ENCODE data around the gene HDAC4. TPM values are rescaled to one million over a fixed set of nuclear protein-coding genes. Genes with fewer than 3 reads are reported as not detected.

HDAC4 gene
- total and polyA plus RNA-seq, 2 donors (not counting 1 experiment from before 2014, with no cell fraction given): 13.5 to 46.0 TPM

GRCh38 chr2:239012228-239012627 lies 388.6 kb downstream of the HDAC4 start:
- Histone ChIP-seq H3K27me3 (replicated peaks in 1 of 4; ENCODE audit: control extremely low read depth in 1 of 4, control insufficient read depth in 3 of 4, insufficient read depth in 4 of 4, low read length in 3 of 4) (no peaks in the 10 kb centered on the region), H3K4me1 (ENCODE audit: control insufficient read depth in 2 of 2, insufficient read depth in 2 of 2, low read length in 2 of 2) (no peaks in the 10 kb centered on the region), H3K4me2 (replicated peaks; ENCODE audit: low read depth, low read length, poor library complexity, severe bottlenecking) (no peak overlapping the region), H3K27ac (ENCODE audit: low read length in 2 of 2) (no peak overlapping the region), H3K79me2 (ENCODE audit: control insufficient read depth, insufficient read depth, low read length) (no peaks in the 10 kb centered on the region), H3K9me3 (ENCODE audit: control extremely low read depth in 1 of 3, control insufficient read depth in 2 of 3, insufficient read depth in 1 of 3, low read length in 2 of 3) (no peaks in the 10 kb centered on the region), H3K36me3 (replicated peaks in 1 of 2; ENCODE audit: control extremely low read depth in 1 of 2, control insufficient read depth in 1 of 2, extremely low read depth in 1 of 2, insufficient read depth in 2 of 2, low read length in 1 of 2) (no peaks in the 10 kb centered on the region), H3K4me3 (ENCODE audit: control extremely low read depth in 1 of 5, extremely low read depth in 1 of 5, insufficient read depth in 1 of 5, low read depth in 2 of 5, low read length in 4 of 5) (no peak overlapping the region), H3K9ac (ENCODE audit: low read length) (no peak overlapping the region), H2AFZ (ENCODE audit: insufficient read depth, low read depth, low read length, poor library complexity, severe bottlenecking) (no peak overlapping the region), H4K20me1 (ENCODE audit: control insufficient read depth, insufficient read depth, low read length, poor library complexity, severe bottlenecking) (no peaks in the 10 kb centered on the region)
- ATAC-seq (ENCODE audit: low read depth) (no peak), DNase-seq (no peak)
- ChIA-PET POLR2A (no interaction called here), CTCF (no interaction called here)
- Mint-ChIP-seq H3K4me1 (no peaks in the 10 kb centered on the region), H3K27me3 (peaks cover 19% of the 10 kb centered on the region), H3K4me3 (no peak overlapping the region), H3K27ac (no peak overlapping the region), H3K9me3 (ENCODE audit: insufficient read depth) (no peaks in the 10 kb centered on the region)
- no peak for TF ChIP-seq EZH2 (IDR thresholded peaks at IDR 0.05; ENCODE audit: borderline replicate concordance, insufficient read depth, low read depth, low read length, poor library complexity, severe bottlenecking)
- TF ChIP-seq, protein P1, sequence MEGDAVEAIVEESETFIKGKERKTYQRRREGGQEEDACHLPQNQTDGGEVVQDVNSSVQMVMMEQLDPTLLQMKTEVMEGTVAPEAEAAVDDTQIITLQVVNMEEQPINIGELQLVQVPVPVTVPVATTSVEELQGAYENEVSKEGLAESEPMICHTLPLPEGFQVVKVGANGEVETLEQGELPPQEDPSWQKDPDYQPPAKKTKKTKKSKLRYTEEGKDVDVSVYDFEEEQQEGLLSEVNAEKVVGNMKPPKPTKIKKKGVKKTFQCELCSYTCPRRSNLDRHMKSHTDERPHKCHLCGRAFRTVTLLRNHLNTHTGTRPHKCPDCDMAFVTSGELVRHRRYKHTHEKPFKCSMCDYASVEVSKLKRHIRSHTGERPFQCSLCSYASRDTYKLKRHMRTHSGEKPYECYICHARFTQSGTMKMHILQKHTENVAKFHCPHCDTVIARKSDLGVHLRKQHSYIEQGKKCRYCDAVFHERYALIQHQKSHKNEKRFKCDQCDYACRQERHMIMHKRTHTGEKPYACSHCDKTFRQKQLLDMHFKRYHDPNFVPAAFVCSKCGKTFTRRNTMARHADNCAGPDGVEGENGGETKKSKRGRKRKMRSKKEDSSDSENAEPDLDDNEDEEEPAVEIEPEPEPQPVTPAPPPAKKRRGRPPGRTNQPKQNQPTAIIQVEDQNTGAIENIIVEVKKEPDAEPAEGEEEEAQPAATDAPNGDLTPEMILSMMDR (IDR thresholded peaks at IDR 0.05): no peak
- intact Hi-C loops (cut with micrococcal nuclease): no loop called here
- WGBS (ENCODE audit: insufficient coverage): 60% methylated on average over 9 of the region's 9 CpGs

DNA sequence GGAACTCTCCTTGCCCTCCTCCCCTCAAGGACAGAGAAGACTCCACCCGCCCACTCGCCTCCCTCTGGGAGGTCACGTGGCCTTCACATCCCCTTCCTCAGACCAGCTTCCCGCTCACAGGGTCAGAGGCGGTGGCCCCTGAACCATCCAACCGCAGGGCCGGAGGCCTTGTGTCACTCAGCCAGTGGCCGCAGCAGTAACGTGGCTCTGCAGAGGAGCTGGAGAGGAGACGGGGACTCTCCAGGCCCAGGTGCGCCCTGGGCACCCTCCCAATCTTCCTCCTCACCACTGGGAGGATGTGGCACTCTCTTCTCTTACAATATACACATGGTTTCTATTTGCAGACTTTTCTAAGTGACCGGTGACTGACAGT lies 391.2 kb downstream of the HDAC4 start:
- Mint-ChIP-seq H3K4me1 (no peaks in the 10 kb centered on the region), H3K27me3 (peaks cover 18% of the 10 kb centered on the region), H3K4me3 (no peak overlapping the region), H3K9me3 (ENCODE audit: insufficient read depth) (peaks cover 2% of the 10 kb centered on the region), H3K27ac (no peak overlapping the region)
- ATAC-seq (ENCODE audit: low read depth): no peak
- Histone ChIP-seq H3K9ac (ENCODE audit: low read length) (no peak overlapping the region), H3K4me3 (ENCODE audit: control extremely low read depth in 1 of 5, extremely low read depth in 1 of 5, insufficient read depth in 1 of 5, low read depth in 2 of 5, low read length in 4 of 5) (no peak overlapping the region), H2AFZ (ENCODE audit: insufficient read depth, low read depth, low read length, poor library complexity, severe bottlenecking) (no peak overlapping the region), H3K79me2 (ENCODE audit: control insufficient read depth, insufficient read depth, low read length) (no peaks in the 10 kb centered on the region), H3K27me3 (replicated peaks in 1 of 4; ENCODE audit: control extremely low read depth in 1 of 4, control insufficient read depth in 3 of 4, insufficient read depth in 4 of 4, low read length in 3 of 4) (peaks cover 0 to 3% (median 0%) of the 10 kb centered on the region in 4 experiments), H3K4me1 (ENCODE audit: control insufficient read depth in 2 of 2, insufficient read depth in 2 of 2, low read length in 2 of 2) (no peaks in the 10 kb centered on the region), H4K20me1 (ENCODE audit: control insufficient read depth, insufficient read depth, low read length, poor library complexity, severe bottlenecking) (no peaks in the 10 kb centered on the region), H3K36me3 (replicated peaks in 1 of 2; ENCODE audit: control extremely low read depth in 1 of 2, control insufficient read depth in 1 of 2, extremely low read depth in 1 of 2, insufficient read depth in 2 of 2, low read length in 1 of 2) (no peaks in the 10 kb centered on the region), H3K9me3 (ENCODE audit: control extremely low read depth in 1 of 3, control insufficient read depth in 2 of 3, insufficient read depth in 1 of 3, low read length in 2 of 3) (no peaks in the 10 kb centered on the region), H3K27ac (ENCODE audit: low read length in 2 of 2) (no peak overlapping the region), H3K4me2 (replicated peaks; ENCODE audit: low read depth, low read length, poor library complexity, severe bottlenecking) (no peak overlapping the region)
- no peak for TF ChIP-seq EZH2 (IDR thresholded peaks at IDR 0.05; ENCODE audit: borderline replicate concordance, insufficient read depth, low read depth, low read length, poor library complexity, severe bottlenecking)
- TF ChIP-seq, protein P1 (IDR thresholded peaks at IDR 0.05): no peak
- WGBS (ENCODE audit: insufficient coverage): 75% methylated on average over 10 of the region's 12 CpGs
- DNase-seq: no peak
- intact Hi-C loops (cut with micrococcal nuclease): no loop called here
- POLR2A ChIA-PET: no interaction called here
- CTCF ChIA-PET: no interaction called here
